SU-DHL-6 (cell line): Measurements from ENCODE around the gene RAD51B.

Source experiments
- CTCF ChIP-seq: fragments of 200-600 bp; sonication (generic); IDR thresholded peaks from one replicate; pipeline ENCODE4 v1.5.1; 2017; ENCODE audit warnings: antibody characterized with exemption, mild to moderate bottlenecking, low read length, moderate library complexity; ENCODE audit not compliant: insufficient read depth, poor library complexity, severe bottlenecking
- EZH2phosphoT487 ChIP-seq: fragments of 200-600 bp; sonication (generic), shearing (Covaris generic); conservative IDR thresholded peaks from 2 replicates; pipeline ENCODE4 v1.6.1; 2018; ENCODE audit warnings: mild to moderate bottlenecking, antibody characterized with exemption, low read length, moderate library complexity, mixed read lengths

- TF ChIP-seq CTCF = no peak
- no peak for TF ChIP-seq EZH2phosphoT487
These were observed 958.1 kb downstream of the RAD51B start for GRCh38 chr14:68777644-68778043.
